H1 (cell line): Measurements from ENCODE around the gene SLC27A6. TPM values are rescaled to one million over a fixed set of nuclear protein-coding genes. Genes with fewer than 3 reads are reported as not detected.

ENCODE experiments used
- CTCF ChIA-PET: fragments of 300-600 bp; sonication (Branson Sonifier 250); formaldehyde crosslinking; loops from one replicate; lab custom pipeline; 2021; ENCODE audit not compliant: partially characterized antibody; lab: Charles Lee
- POLR2A ChIA-PET: fragments of 300-600 bp; sonication (Branson Sonifier 250); formaldehyde crosslinking; loops from one replicate; lab custom pipeline; 2021; ENCODE audit warnings: inconsistent platforms; ENCODE audit not compliant: partially characterized antibody; lab: Charles Lee
- DNase-seq, 2 experiments: peaks; one replicate each; pipeline versions ENCODE4 v3.0.0 to v3.0.0-alpha.2; 2010 to 2022; ENCODE audit warnings: low spot score in 2 of 2, low read depth in 1 of 2, mixed read lengths in 1 of 2
- FAIRE-seq: peaks from 2 replicates; lab custom pipeline; 2011; peaks lifted over from hg19 to GRCh38; lab: Jason Lieb, UNC
- H2AFZ ChIP-seq: 2 replicates; pipeline ENCODE4 v1.8.1; 2012; ENCODE audit warnings: low read length, inconsistent platforms
- H2AK5ac ChIP-seq: 2 replicates; pipeline ENCODE4 v1.6.1; 2013; ENCODE audit warnings: low read depth, low read length
- H2BK120ac ChIP-seq: replicated peaks from 2 replicates; pipeline ENCODE3; 2013; ENCODE audit warnings: low read depth, low read length, inconsistent platforms
- H2BK12ac ChIP-seq: 2 replicates; pipeline ENCODE4 v1.6.1; 2013; ENCODE audit warnings: low read depth, low read length
- H2BK15ac ChIP-seq: 2 replicates; pipeline ENCODE4 v1.6.1; 2013; ENCODE audit warnings: low read length
- H2BK20ac ChIP-seq: 2 replicates; pipeline ENCODE4 v1.6.1; 2013; ENCODE audit warnings: low read length
- H2BK5ac ChIP-seq: 2 replicates; pipeline ENCODE4 v1.6.1; 2013; ENCODE audit warnings: low read depth, low read length
- H3K14ac ChIP-seq: 2 replicates; pipeline ENCODE4 v1.6.1; 2013; ENCODE audit warnings: inconsistent platforms; ENCODE audit not compliant: insufficient read length
- H3K18ac ChIP-seq: 2 replicates; pipeline ENCODE4 v1.6.1; 2013; ENCODE audit warnings: low read length; ENCODE audit errors: extremely low read depth
- H3K23ac ChIP-seq: 2 replicates; pipeline ENCODE4 v1.6.1; 2013; ENCODE audit warnings: inconsistent platforms; ENCODE audit not compliant: insufficient read length
- H3K23me2 ChIP-seq: 2 replicates; pipeline ENCODE4 v1.6.1; 2013; ENCODE audit warnings: low read depth, low read length
- H3K27ac ChIP-seq: 2 replicates; pipeline ENCODE4 v1.6.1; 2011; ENCODE audit warnings: low read depth, low read length, inconsistent platforms
- H3K27me3 ChIP-seq, 4 experiments: replicated peaks in 1 of 4; 1 replicate in 1 of 4; 2 replicates in 3 of 4; pipeline versions ENCODE4 v1.6.1 to v1.8.1; 2011 to 2013; ENCODE audit warnings: low read length in 3 of 4, mild to moderate bottlenecking in 3 of 4, inconsistent platforms in 2 of 4, mixed read lengths in 2 of 4, moderate library complexity in 1 of 4; ENCODE audit not compliant: control insufficient read depth in 3 of 4, insufficient read depth in 3 of 4; ENCODE audit errors: extremely low read depth in 1 of 4
- H3K36me3 ChIP-seq, 4 experiments: 2 replicates each; pipeline versions ENCODE4 v1.6.1 to v1.8.1; 2011 to 2013; ENCODE audit warnings: mild to moderate bottlenecking in 4 of 4, low read length in 3 of 4, moderate library complexity in 2 of 4, control low read depth in 1 of 4, inconsistent platforms in 1 of 4; ENCODE audit not compliant: insufficient read depth in 4 of 4, control insufficient read depth in 2 of 4
- H3K4ac ChIP-seq: replicated peaks from 2 replicates; pipeline ENCODE3; 2013; ENCODE audit warnings: low read length, low read depth, mixed read lengths, inconsistent platforms; ENCODE audit not compliant: insufficient read length
- H3K4me1 ChIP-seq, 4 experiments: replicated peaks in 1 of 4; 1 replicate in 1 of 4; 2 replicates in 3 of 4; pipeline versions ENCODE4 v1.6.1 to v1.8.1; 2011 to 2013; ENCODE audit warnings: low read length in 3 of 4, inconsistent platforms in 2 of 4, mixed read lengths in 1 of 4; ENCODE audit not compliant: insufficient read depth in 4 of 4, control insufficient read depth in 3 of 4
- H3K4me2 ChIP-seq, 2 experiments: 2 replicates each; pipeline versions ENCODE4 v1.6.1 to v1.8.1; 2011 to 2013; ENCODE audit warnings: low read depth in 2 of 2, low read length in 2 of 2, control low read depth in 1 of 2, inconsistent platforms in 1 of 2, mild to moderate bottlenecking in 1 of 2; ENCODE audit not compliant: insufficient read depth in 1 of 2
- H3K4me3 ChIP-seq, 4 experiments: fragments of 200-600, 300-600 bp in 1 of 4; sonication (generic), shearing (Covaris generic), sonication (Bioruptor Twin) in 1 of 4; 2 replicates each; pipeline versions ENCODE4 v1.5.1 to v1.8.1; 2011 to 2016; ENCODE audit warnings: low read length in 4 of 4, low read depth in 3 of 4, control low read depth in 2 of 4, inconsistent platforms in 2 of 4, mild to moderate bottlenecking in 2 of 4, mixed read lengths in 1 of 4, moderate library complexity in 1 of 4; ENCODE audit not compliant: insufficient read depth in 2 of 4; ENCODE audit errors: extremely low read depth in 1 of 4
- H3K56ac ChIP-seq: replicated peaks from 2 replicates; pipeline ENCODE3; 2013; ENCODE audit warnings: low read depth, mild to moderate bottlenecking, mixed read lengths, low read length, inconsistent platforms; ENCODE audit not compliant: insufficient read length
- H3K79me1 ChIP-seq: 2 replicates; pipeline ENCODE4 v1.6.1; 2013; ENCODE audit warnings: low read depth, low read length, control low read depth
- H3K79me2 ChIP-seq, 2 experiments: 2 replicates each; pipeline versions ENCODE4 v1.6.1 to v1.8.1; 2012 to 2013; ENCODE audit warnings: low read length in 2 of 2, mild to moderate bottlenecking in 2 of 2, inconsistent platforms in 1 of 2; ENCODE audit not compliant: insufficient read depth in 2 of 2, control insufficient read depth in 1 of 2
- H3K9ac ChIP-seq, 4 experiments: replicated peaks in 1 of 4; 1 replicate in 1 of 4; 2 replicates in 3 of 4; pipeline versions ENCODE4 v1.6.1 to v1.8.1; 2011 to 2013; ENCODE audit warnings: low read depth in 3 of 4, low read length in 3 of 4, control low read depth in 2 of 4, mild to moderate bottlenecking in 2 of 4, moderate library complexity in 2 of 4, inconsistent platforms in 1 of 4; ENCODE audit errors: extremely low read depth in 1 of 4
- H3K9me3 ChIP-seq, 2 experiments: 2 replicates each; pipeline versions ENCODE4 v1.6.1 to v1.8.1; 2012 to 2013; ENCODE audit warnings: mild to moderate bottlenecking in 2 of 2, moderate library complexity in 2 of 2, control low read depth in 1 of 2, inconsistent platforms in 1 of 2, low read depth in 1 of 2, low read length in 1 of 2, mixed read lengths in 1 of 2; ENCODE audit not compliant: insufficient read depth in 2 of 2
- H4K20me1 ChIP-seq, 2 experiments: replicated peaks in 1 of 2; 2 replicates each; pipeline versions ENCODE3 to v1.8.1; 2011 to 2013; ENCODE audit warnings: inconsistent platforms in 2 of 2, low read length in 2 of 2, mild to moderate bottlenecking in 1 of 2; ENCODE audit not compliant: insufficient read depth in 2 of 2, control insufficient read depth in 1 of 2
- H4K5ac ChIP-seq: 2 replicates; pipeline ENCODE4 v1.6.1; 2013; ENCODE audit warnings: low read length, low read depth, mixed read lengths, inconsistent platforms; ENCODE audit not compliant: insufficient read length
- H4K8ac ChIP-seq: 2 replicates; pipeline ENCODE4 v1.8.0; 2013; ENCODE audit warnings: mild to moderate bottlenecking, moderate library complexity, low read length, inconsistent platforms; ENCODE audit not compliant: insufficient read depth; ENCODE audit errors: extremely low read depth
- H4K91ac ChIP-seq: replicated peaks from 2 replicates; pipeline ENCODE3; 2013; ENCODE audit warnings: low read length, mixed read lengths, inconsistent platforms; ENCODE audit not compliant: insufficient read length
- CHD1 ChIP-seq: IDR thresholded peaks from 2 replicates; pipeline ENCODE4 v1.6.1; 2012; ENCODE audit warnings: low read depth, low read length, improper control_type of control experiment
- EGR1 ChIP-seq: IDR thresholded peaks from 2 replicates; pipeline ENCODE4 v1.6.1; 2011; ENCODE audit warnings: low read depth, low read length, borderline replicate concordance
- HDAC6 ChIP-seq: IDR thresholded peaks from one replicate; pipeline ENCODE4 v1.7.1; 2012; ENCODE audit warnings: low read depth, mild to moderate bottlenecking, inconsistent platforms, low read length, moderate library complexity
- KDM5A ChIP-seq: fragments of 200-600 bp; IDR thresholded peaks from 2 replicates; pipeline ENCODE4 v1.7.1; 2012; ENCODE audit warnings: mild to moderate bottlenecking, low read length, inconsistent platforms, mixed read lengths
- RXRA ChIP-seq: IDR thresholded peaks from 2 replicates; pipeline ENCODE4 v1.6.1; 2011; ENCODE audit warnings: low read depth, mild to moderate bottlenecking, low read length, moderate library complexity; ENCODE audit not compliant: insufficient read depth
- SAP30 ChIP-seq: fragments of 300-600 bp; sonication (generic); IDR thresholded peaks from 2 replicates; pipeline ENCODE4 v1.7.1; 2012; ENCODE audit warnings: low read length, moderate library complexity, mild to moderate bottlenecking, inconsistent platforms; ENCODE audit not compliant: insufficient read depth, insufficient replicate concordance
- SIN3A ChIP-seq, 2 experiments: IDR thresholded peaks in 1 of 2; conservative IDR thresholded peaks in 1 of 2; 2 replicates each; pipeline ENCODE4 v1.6.1; 2011 to 2012; ENCODE audit warnings: low read length in 2 of 2, improper control_type of control experiment in 1 of 2, low read depth in 1 of 2, mild to moderate bottlenecking in 1 of 2
- SP2 ChIP-seq: IDR thresholded peaks from 2 replicates; pipeline ENCODE4 v1.6.1; 2012; ENCODE audit warnings: mild to moderate bottlenecking, low read length, inconsistent platforms
- SUZ12 ChIP-seq: fragments of 200-600 bp; sonication (generic); IDR thresholded peaks from 2 replicates; pipeline ENCODE4 v1.6.1; 2012; ENCODE audit warnings: mild to moderate bottlenecking, inconsistent platforms, low read length, moderate library complexity, mixed read lengths
- TAF7 ChIP-seq: optimal IDR thresholded peaks from 2 replicates; pipeline ENCODE3; 2011; ENCODE audit warnings: low read depth, mild to moderate bottlenecking, inconsistent platforms, low read length, moderate library complexity, borderline replicate concordance
- TBP ChIP-seq: IDR thresholded peaks from 2 replicates; pipeline ENCODE4 v1.6.1; 2011; ENCODE audit warnings: low read depth, low read length, improper control_type of control experiment
- TCF12 ChIP-seq: IDR thresholded peaks from 2 replicates; pipeline ENCODE4 v1.6.1; 2011; ENCODE audit warnings: low read depth, mild to moderate bottlenecking, low read length
- YY1 ChIP-seq: IDR thresholded peaks from 2 replicates; pipeline ENCODE4 v1.6.1; 2011; ENCODE audit warnings: low read depth, mild to moderate bottlenecking, low read length
- WGBS, 2 experiments: shearing (Covaris generic) in 1 of 2; methylation state at CpG; one replicate each; pipeline versions ENCODE4 v1.1.6 to v1.1.7; 2013 to 2015; ENCODE audit warnings: low lambda C conversion rate in 2 of 2, mixed read lengths in 2 of 2, inconsistent platforms in 1 of 2, low coverage in 1 of 2, missing lambda C conversion rate in 1 of 2; ENCODE audit not compliant: insufficient replicate concordance in 2 of 2, insufficient coverage in 1 of 2, insufficient read length in 1 of 2; ENCODE audit errors: extremely low coverage in 1 of 2, missing lambda C conversion rate in 1 of 2; 5-methylcytosine and 5-hydroxymethylcytosine counted together
- polyA plus RNA-seq, 7 experiments: library from polyadenylated mRNA; depleted of rRNA in 3 of 7; stranded (reverse) in 5 of 7; unstranded in 2 of 7; fragments of >200 nt in 5 of 7; fragments of 200-250 nt in 2 of 7; gene quantifications; 1 replicate in 5 of 7; 2 replicates in 1 of 7; 4 replicates in 1 of 7; pipeline versions ENCODE4 v1.2.1 to v1.2.3, GENCODE V29; 2011 to 2013; ENCODE audit warnings: missing spikeins in 2 of 7, mixed read lengths in 2 of 7
- total RNA-seq: library from RNA; stranded (reverse); fragmentation: NEBNext Ultra II Directional; extraction: Animal tissue kit (Norgen Biotek cat#: 25700); gene quantifications from 2 replicates; pipeline ENCODE4 v1.2.1, GENCODE V29; 2021

Gene SLC27A6
- total and polyA plus RNA-seq, 2 of the 8 experiments (the other 6 are each of a cell fraction or from before 2014, with no cell fraction given), result 4.0 to 4.7 TPM

- FAIRE-seq, result no peak
- TF ChIP-seq SAP30, result no peak
- TF ChIP-seq SP2, result no peak
- TF ChIP-seq RXRA, result no peak
- no peak for TF ChIP-seq EGR1
- no peak for TF ChIP-seq CHD1
- no peak for TF ChIP-seq SIN3A (conservative IDR thresholded peaks at IDR 0.05 in 1 of 2, IDR thresholded peaks at IDR 0.05 in 1 of 2; ENCODE audit: low read depth in 1 of 2, low read length in 2 of 2)
- TF ChIP-seq TBP, result no peak
- TF ChIP-seq KDM5A, result no peak
- TF ChIP-seq YY1, result no peak
- TF ChIP-seq TCF12, result no peak
- no peak for TF ChIP-seq HDAC6
- no peak for TF ChIP-seq TAF7
- no peak for TF ChIP-seq SUZ12
Measured at GRCh38 chr5:128920345-128921215, 44.7 kb upstream of the SLC27A6 start.

More at GRCh38 chr5:128920345-128921215, 44.7 kb upstream of the SLC27A6 start:
- no peak overlapping the region for H2BK12ac ChIP-seq
- H3K4ac ChIP-seq, result no peak overlapping the region
- no peaks in the 10 kb centered on the region for H3K36me3 ChIP-seq
- no peaks in the 10 kb centered on the region for H3K23me2 ChIP-seq
- H2AK5ac ChIP-seq, result no peak overlapping the region
- DNase-seq, result no peak
- ChIA-PET POLR2A (no interaction called here), CTCF (interaction anchor here (1.7 kb wide), 1 partner anchor 15 kb away, joined by 9 read pairs; no protein-coding TSS in a partner anchor)
- H4K5ac ChIP-seq, result no peak overlapping the region
- no peaks in the 10 kb centered on the region for H3K4me1 ChIP-seq
- no peak overlapping the region for H2BK5ac ChIP-seq
- no peak overlapping the region for H3K23ac ChIP-seq
- H3K56ac ChIP-seq, result no peak overlapping the region
- H2AFZ ChIP-seq, result no peak overlapping the region
- H3K27me3 ChIP-seq, result no peaks in the 10 kb centered on the region
- no peak overlapping the region for H3K27ac ChIP-seq
- no peak overlapping the region for H2BK20ac ChIP-seq
- H3K4me2 ChIP-seq, result no peak overlapping the region
- no peak overlapping the region for H4K8ac ChIP-seq
- H4K20me1 ChIP-seq, result no peaks in the 10 kb centered on the region
- no peak overlapping the region for H3K14ac ChIP-seq
- no peak overlapping the region for H4K91ac ChIP-seq
- no peak overlapping the region for H3K18ac ChIP-seq
- 98% methylated on average over 2 of the region's 2 CpGs; no CpG with 5 or more reads in 1 of the 2 experiments for WGBS, 2 experiments
- no peak overlapping the region for H3K9ac ChIP-seq
- no peaks in the 10 kb centered on the region for H3K9me3 ChIP-seq
- no peaks in the 10 kb centered on the region for H3K79me1 ChIP-seq
- H2BK15ac ChIP-seq, result no peak overlapping the region
- H3K4me3 ChIP-seq, result no peak overlapping the region
- H2BK120ac ChIP-seq, result no peak overlapping the region
- H3K79me2 ChIP-seq, result no peaks in the 10 kb centered on the region
